Erythroblast (primary cell): ENCODE measurements around the gene GAN.
"Not testable (repeated sequence)": the region's sequence is repeated elsewhere in the genome, so short reads cannot be mapped to it uniquely, and the experiment has no call there.

Experiments
- GATA1 ChIP-seq: IDR thresholded peaks from 2 replicates; pipeline ENCODE4 v1.6.1; 2011; ENCODE audit warnings: low read depth, mild to moderate bottlenecking, control low read depth, low read length, moderate library complexity
- POLR2A ChIP-seq: IDR thresholded peaks from 2 replicates; pipeline ENCODE4 v1.6.1; 2011; ENCODE audit warnings: mild to moderate bottlenecking, low read length

DNA sequence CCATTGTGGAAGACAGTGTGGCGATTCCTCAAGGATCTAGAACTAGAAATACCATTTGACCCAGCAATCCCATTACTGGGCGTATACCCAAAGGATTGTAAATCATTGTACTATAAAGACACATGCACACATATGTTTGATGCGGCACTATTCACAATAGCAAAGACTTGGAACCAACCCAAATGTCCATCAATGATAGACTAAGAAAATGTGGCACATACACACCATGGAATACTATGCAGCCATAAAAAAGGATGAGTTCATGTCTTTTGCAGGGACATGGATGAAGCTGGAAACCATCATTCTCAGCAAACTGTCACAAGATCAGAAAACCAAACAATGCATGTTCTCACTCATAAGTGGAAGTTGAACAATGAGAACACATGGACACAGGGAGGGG is 30.4 kb downstream of the GAN start:
- TF ChIP-seq POLR2A, GATA1: not testable (repeated sequence)
